ENCODE measurements around the gene LTB. TPM values are rescaled to one million over a fixed set of nuclear protein-coding genes. Genes with fewer than 3 reads are reported as not detected.
A peak's percentile ranks its signal among the peaks of the same experiment; 100 is the strongest.

Gene LTB
- total RNA-seq, 1 experiment from 2014 or later = not detected

DNA sequence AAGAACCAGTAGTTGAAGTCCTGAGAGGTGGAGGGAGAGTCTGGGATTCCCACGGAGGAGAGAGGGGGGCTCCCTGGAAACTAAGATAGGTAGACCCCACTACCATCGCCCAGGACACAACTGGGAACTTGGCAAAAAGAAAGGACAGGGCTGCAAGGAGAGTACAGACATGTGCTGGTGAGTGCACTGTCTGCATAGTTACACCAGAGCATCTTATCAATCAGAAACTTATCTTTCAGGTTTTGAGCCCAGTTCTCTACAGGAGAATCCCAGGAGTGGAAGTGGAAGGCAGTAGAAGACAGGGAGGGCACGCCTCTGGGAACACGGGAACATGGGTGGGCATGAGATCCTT lies 22.6 kb downstream of the LTB start:
- peaks cover 4% of the 10 kb centered on the region; the same call in 1 of the 2 replicates for H3K4me1 ChIP-seq (ENCODE audit: insufficient read depth, low read length)

More for the DNA sequence above, 22.6 kb downstream of the LTB start:
- Histone ChIP-seq H3K27me3 (ENCODE audit: insufficient read depth, low read length) (no peaks in the 10 kb centered on the region), H2BK15ac (ENCODE audit: low read depth, low read length) (no peak overlapping the region), H3K79me2 (ENCODE audit: insufficient read depth, low read length) (no peaks in the 10 kb centered on the region), H3K4me2 (ENCODE audit: insufficient read depth, insufficient read length, low read length) (no peak overlapping the region), H2BK12ac (ENCODE audit: insufficient read length, low read depth, low read length) (no peak overlapping the region), H4K91ac (ENCODE audit: insufficient read length, low read depth, low read length) (no peak overlapping the region), H2BK20ac (ENCODE audit: low read depth, low read length, poor library complexity, severe bottlenecking) (no peak overlapping the region), H3K9me3 (ENCODE audit: control insufficient read depth, low read depth, low read length) (no peaks in the 10 kb centered on the region), H2BK120ac (ENCODE audit: low read depth, low read length, poor library complexity, severe bottlenecking) (no peak overlapping the region), H3K79me1 (ENCODE audit: insufficient read depth, low read depth, low read length, poor library complexity, severe bottlenecking) (no peaks in the 10 kb centered on the region), H3K23ac (ENCODE audit: insufficient read length, low read depth, low read length) (no peak overlapping the region), H3K27ac (ENCODE audit: insufficient read length, low read depth, low read length) (no peak overlapping the region), H2BK5ac (ENCODE audit: insufficient read length, low read length) (no peak overlapping the region), H3K56ac (ENCODE audit: insufficient read length, low read depth, low read length) (no peak overlapping the region), H2AK5ac (ENCODE audit: insufficient read length, low read length) (no peak overlapping the region), H3K9ac (ENCODE audit: extremely low read depth, insufficient read length, low read length) (no peak overlapping the region), H4K5ac (ENCODE audit: insufficient read length, low read depth, low read length) (no peak overlapping the region), H3T11ph (ENCODE audit: low read length) (no peak overlapping the region), H3K4ac (ENCODE audit: low read depth, low read length) (no peak overlapping the region), H3K14ac (ENCODE audit: insufficient read depth, low read length) (no peak overlapping the region), H4K20me1 (ENCODE audit: control insufficient read depth, insufficient read depth, insufficient read length) (no peaks in the 10 kb centered on the region), H3K23me2 (ENCODE audit: insufficient read length, low read depth, low read length, poor library complexity, severe bottlenecking) (no peaks in the 10 kb centered on the region), H4K8ac (replicated peaks; ENCODE audit: insufficient read length, low read depth, low read length) (no peak overlapping the region), H3K18ac (ENCODE audit: insufficient read length, low read depth, low read length) (no peak overlapping the region), H2AFZ (ENCODE audit: low read length) (no peak overlapping the region)
- Mint-ChIP-seq H3K27me3 (ENCODE audit: low read depth) (no peaks in the 10 kb centered on the region), H3K36me3 (ENCODE audit: insufficient read depth in 1 of 3, low read depth in 3 of 3) (peaks cover 14 to 39% (median 26%) of the 10 kb centered on the region in 3 experiments; a peak in 6 of 7 replicates), H3K9me3 (no peaks in the 10 kb centered on the region), H3K4me1 (peaks cover 4 to 18% of the 10 kb centered on the region in 2 experiments; a peak in 3 of 4 replicates), H3K27ac (peak overlapping the region; percentile 4 to 58 (median 40); a peak in 4 of 7 replicates), H3K4me3 (no peak overlapping the region; a peak in 1 of 5 replicates)
- WGBS (ENCODE audit: extremely low coverage, insufficient read length, low lambda C conversion rate) = no CpG with 5 or more reads among the region's 4 CpGs
- DNase-seq = no peak
- TF ChIP-seq, protein P1, sequence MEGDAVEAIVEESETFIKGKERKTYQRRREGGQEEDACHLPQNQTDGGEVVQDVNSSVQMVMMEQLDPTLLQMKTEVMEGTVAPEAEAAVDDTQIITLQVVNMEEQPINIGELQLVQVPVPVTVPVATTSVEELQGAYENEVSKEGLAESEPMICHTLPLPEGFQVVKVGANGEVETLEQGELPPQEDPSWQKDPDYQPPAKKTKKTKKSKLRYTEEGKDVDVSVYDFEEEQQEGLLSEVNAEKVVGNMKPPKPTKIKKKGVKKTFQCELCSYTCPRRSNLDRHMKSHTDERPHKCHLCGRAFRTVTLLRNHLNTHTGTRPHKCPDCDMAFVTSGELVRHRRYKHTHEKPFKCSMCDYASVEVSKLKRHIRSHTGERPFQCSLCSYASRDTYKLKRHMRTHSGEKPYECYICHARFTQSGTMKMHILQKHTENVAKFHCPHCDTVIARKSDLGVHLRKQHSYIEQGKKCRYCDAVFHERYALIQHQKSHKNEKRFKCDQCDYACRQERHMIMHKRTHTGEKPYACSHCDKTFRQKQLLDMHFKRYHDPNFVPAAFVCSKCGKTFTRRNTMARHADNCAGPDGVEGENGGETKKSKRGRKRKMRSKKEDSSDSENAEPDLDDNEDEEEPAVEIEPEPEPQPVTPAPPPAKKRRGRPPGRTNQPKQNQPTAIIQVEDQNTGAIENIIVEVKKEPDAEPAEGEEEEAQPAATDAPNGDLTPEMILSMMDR (conservative IDR thresholded peaks at IDR 0.05) = no peak
